Kidney tubule cell (primary cell): Measurements from ENCODE around the gene BACH1.
"Not testable (repeated sequence)": the region's sequence is repeated elsewhere in the genome, so short reads cannot be mapped to it uniquely, and the experiment has no call there.

Experiments
- DNase-seq: peaks from one replicate; pipeline ENCODE4 v3.0.0-alpha.2; 2018; ENCODE audit warnings: low spot score

BACH1 gene

GRCh38 chr21:29346771-29347170 is 48.0 kb downstream of the BACH1 start:
- DNase-seq = no peak

DNA sequence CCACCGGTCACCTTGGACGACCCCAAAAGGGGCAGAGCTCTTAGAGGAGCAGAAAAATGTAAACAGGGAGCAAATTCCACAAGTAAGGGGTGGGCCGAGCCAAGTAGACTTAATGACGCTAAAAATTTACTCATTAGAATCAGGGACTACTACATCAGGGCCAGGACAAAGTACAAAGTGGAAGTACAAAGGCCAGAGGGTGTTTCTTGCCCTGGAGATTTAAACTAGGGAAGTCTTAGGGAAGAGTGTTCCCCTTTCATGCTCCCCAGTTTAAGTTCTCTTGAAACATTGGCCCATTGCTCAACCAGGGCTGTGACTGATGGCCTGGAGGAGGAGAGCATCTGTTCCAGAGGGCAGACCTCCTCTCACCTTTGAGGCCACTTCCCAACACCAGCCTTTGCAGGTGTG is 48.6 kb downstream of the BACH1 start:
- DNase-seq = no peak

GRCh38 chr21:29349702-29350101 is 51.0 kb downstream of the BACH1 start:
- DNase-seq = no peak

- no peak for DNase-seq
These were observed 51.6 kb downstream of the BACH1 start for GRCh38 chr21:29350246-29350779.

GRCh38 chr21:29351691-29352090 is 53.0 kb downstream of the BACH1 start:
- DNase-seq = no peak

- DNase-seq = not testable (repeated sequence)
These were observed 56.5 kb downstream of the BACH1 start for GRCh38 chr21:29355043-29355710.

DNA sequence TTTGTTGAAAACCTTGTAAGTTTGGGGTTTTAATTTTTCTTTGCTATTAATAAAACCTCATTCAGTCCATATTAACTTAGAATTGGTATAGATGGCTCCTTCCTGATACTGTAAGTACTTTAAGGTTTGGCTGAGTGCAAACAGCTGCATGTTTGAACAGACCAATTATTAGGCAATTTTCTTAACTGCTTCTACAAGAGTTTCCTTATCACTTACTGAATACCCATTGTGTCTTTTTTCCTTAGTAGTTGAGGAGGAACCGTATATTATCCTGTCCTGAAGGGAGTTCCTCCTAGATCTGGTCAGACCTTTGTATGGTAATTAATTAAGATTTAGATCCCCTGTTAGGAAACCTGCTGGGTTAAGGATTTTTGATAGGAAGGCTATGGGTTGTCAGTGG is 57.6 kb downstream of the BACH1 start:
- not testable (repeated sequence) for DNase-seq

DNA sequence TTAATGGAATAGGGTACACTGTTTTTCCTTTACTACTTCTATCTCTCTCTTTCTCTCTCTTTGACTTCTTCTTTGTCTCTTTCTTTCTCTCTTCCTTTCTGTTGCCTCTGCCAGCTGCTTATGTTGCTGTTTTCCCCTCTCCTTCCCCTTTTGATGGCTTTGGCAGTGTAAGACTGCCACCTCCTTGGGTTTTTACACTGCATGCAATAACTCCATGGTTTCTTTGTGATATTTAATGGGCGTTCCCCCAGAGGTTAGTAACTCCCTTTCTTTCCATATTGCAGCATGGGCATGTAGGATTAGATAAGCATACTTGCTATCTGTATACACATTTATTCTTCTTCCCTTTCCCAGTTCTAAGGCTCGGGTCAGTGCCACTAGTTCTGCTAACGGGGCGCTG is 58.1 kb downstream of the BACH1 start:
- DNase-seq = not testable (repeated sequence)

GRCh38 chr21:29359718-29360117 is 61.0 kb downstream of the BACH1 start:
- peak; percentile 49 for DNase-seq

DNA sequence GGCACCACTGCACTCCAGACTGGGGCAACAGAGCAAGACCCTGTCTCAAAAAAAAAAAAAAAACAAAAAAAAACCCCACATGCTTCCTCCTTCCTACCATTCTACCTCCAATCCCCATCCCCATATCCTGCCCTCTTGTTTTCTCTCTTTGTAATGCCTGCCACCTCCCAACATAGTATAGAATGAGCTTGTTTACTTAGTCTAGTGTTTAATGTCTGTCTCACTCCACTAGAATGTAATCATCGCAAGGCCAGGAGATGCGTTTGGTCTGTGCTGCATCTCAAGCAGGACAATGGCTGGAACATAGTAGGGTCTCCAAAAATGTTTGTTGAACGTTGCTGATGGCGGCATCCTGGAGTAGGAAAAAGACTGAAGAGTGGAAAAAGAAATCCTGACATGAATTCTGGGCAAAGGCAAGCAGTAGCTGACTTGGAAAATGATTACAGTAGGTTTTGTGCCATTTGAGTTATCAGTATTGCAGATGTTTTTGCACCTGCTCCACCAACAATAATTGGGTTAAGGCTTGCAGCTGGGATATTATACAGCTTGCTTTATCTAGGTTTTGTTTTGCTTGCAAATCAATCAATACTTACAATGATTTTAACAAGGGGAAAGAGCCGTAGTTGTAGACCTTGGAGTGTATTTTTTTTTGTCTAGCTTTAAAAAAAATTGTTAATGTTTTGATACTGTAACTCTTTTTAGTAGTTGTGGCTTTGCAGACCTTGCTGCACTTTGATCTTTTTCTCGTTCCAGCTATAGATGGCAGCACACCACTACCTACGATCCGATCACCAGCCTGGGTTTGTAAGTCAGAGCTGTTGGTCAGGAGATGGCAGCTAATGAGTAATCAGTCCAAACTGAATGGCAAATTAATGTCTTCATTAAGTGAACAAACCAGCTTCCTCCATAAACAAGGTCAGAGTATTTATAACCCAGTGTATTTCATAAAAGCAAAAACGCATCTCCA is 62.4 kb downstream of the BACH1 start:
- peak; percentile 42 for DNase-seq

DNA sequence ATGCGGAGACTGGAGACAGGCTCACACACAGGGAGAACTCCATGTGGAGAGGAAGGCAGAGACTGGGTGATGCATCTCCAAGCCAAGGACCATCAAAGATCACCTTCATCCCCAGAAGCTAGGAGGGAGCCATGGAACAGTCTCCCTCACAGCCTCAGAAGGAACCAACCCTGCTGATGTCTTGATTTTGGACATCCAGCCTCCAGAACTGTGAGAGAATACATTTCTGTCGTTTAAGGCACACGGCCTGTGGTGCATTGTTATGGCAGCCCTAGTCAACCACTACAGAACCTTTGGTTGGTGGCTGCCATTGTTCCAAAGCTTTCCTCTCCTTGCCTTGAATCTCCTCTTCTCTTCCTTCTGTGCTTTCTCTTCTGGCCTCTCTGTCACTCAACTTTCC is 64.0 kb downstream of the BACH1 start:
- no peak for DNase-seq

DNA sequence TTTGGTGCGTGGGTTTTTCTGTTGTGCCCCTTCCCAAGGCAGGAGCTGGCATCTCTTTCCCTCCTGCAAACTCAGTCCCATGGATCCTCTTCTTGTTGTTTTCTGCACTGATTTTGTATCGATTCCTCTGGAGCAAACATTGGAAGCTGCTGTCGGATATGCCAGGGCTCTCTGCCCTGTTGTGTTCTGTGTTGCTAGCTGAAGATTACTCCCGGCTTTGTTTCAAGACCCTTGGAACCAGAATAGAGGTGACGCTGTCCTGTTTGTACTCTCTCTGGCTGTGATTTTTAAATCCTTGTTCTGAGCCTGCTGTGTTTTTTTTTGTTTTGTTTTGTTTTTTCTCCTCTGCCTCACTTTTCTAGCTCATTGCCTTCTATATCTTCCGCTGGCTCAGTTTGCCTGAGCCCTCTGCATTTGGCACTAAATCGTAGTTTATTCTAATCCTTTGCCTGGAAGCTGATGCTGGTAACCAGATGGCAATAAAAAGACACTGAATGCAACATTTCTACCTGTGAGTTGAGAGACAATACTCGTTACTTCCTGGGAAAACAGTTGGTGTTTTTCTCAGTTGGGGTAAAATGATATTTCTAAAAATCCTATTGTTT is 67.0 kb downstream of the BACH1 start:
- DNase-seq = no peak

DNA sequence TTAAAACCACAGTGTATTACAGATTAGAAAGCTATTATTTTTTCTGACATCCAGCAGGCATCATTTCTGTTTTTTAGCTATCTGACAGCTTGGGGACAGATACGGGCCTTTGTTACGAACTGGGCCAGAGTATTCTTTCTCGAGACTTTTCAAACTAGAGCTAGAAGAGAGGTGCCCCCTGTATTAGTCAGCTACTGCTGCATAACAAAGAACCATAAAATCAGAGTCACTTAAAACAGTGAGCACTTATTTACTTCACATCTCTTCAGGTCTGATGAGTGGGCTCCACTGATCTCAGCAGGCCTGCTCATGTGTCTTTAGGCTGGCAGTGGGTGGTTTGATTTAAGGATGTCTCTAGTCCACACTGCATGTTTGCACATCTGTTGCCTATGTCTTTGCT is 67.8 kb downstream of the BACH1 start:
- DNase-seq = no peak

- DNase-seq = no peak
These were observed 68.6 kb downstream of the BACH1 start for GRCh38 chr21:29367335-29367734.

- no peak for DNase-seq
These were observed 70.2 kb downstream of the BACH1 start for GRCh38 chr21:29368906-29369305.

GRCh38 chr21:29371464-29371863 is 72.7 kb downstream of the BACH1 start:
- DNase-seq = no peak

- peak; percentile 75 for DNase-seq
These were observed 73.5 kb downstream of the BACH1 start for GRCh38 chr21:29372063-29372802.

- DNase-seq = no peak
These were observed 75.8 kb downstream of the BACH1 start for GRCh38 chr21:29374481-29374880.

- DNase-seq = peak; percentile 20
These were observed 77.8 kb downstream of the BACH1 start for GRCh38 chr21:29376556-29376955.

GRCh38 chr21:29377266-29377665 is 78.5 kb downstream of the BACH1 start:
- DNase-seq = no peak

DNA sequence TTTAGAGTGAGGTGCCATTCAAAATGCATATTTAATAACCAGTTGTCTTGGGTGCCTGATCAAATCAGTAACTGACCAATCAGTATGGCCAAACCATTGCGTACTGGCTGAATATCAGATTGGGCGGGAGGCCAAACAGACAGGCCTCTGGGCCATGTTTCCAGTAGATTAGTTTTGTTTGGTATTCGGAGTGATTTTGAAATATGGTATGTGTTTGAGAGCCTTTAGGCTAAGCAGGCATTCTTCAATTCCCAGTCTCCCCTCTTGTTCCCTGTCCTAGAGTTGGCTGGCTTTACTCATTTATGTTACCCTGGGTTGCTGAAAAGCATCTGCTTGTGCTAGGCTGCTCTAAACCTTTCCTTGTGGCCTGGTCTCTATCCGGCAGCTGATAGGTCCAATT is 80.1 kb downstream of the BACH1 start:
- no peak for DNase-seq

DNA sequence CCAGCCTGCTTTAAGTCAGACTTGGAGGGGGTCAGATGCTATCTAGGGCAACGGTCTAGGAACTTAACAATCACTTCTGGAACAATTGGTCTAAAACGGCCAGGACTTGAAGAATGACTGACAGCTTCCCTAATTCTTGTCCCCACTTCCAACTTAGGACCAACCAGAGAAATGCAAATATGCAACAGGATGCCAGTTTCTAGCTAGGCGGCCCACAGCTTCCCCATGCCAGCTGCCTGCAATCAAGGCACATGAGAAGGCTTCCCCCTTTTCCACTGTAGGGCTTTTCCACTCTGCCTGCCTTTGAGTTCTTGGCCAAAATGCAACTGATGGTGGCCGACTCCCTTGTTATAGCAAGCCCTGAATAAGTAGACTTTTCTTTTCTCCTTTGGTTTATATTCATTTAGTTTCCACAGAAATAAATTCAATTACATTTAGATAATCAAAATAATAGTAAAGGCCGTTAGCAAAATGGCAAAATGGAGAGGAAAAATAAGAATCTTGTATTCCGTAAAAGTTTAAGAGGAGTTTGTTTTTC is 80.9 kb downstream of the BACH1 start:
- no peak for DNase-seq
